ENCODE results near the gene PRKG1.

DNA sequence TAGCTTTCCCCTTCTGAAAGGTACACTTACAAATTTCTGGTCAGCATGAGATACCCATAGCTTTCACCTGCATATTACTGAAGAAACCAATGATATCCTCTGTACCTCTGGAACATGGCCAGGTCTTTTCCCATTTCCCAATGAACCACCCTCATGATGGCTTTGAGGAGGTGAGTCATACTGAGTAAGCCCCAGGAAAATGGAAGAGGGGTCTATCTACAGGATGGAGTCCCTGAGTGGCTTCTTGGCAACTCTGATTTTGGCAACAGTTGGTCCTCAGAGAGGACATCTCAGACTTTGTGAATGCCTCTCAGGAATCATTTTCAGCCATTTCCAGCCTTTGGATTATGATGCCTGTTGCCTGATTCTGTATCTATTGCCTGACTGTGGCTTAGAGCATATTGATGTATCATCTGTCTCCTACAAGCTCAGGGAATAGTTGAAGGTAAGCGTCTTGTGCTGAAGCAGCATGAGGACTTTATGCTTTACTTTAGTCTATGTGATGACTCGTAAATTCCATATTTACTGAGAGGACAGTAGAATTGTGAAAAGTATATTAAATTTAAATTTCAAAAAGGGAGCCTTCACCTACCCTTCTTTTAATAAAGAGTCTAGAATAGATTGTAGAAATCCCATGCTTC lies 1155.1 kb downstream of the PRKG1 start:
- TF ChIP-seq FOXA2 (IDR thresholded peaks at IDR 0.05) = no peak
- TF ChIP-seq, protein P1, sequence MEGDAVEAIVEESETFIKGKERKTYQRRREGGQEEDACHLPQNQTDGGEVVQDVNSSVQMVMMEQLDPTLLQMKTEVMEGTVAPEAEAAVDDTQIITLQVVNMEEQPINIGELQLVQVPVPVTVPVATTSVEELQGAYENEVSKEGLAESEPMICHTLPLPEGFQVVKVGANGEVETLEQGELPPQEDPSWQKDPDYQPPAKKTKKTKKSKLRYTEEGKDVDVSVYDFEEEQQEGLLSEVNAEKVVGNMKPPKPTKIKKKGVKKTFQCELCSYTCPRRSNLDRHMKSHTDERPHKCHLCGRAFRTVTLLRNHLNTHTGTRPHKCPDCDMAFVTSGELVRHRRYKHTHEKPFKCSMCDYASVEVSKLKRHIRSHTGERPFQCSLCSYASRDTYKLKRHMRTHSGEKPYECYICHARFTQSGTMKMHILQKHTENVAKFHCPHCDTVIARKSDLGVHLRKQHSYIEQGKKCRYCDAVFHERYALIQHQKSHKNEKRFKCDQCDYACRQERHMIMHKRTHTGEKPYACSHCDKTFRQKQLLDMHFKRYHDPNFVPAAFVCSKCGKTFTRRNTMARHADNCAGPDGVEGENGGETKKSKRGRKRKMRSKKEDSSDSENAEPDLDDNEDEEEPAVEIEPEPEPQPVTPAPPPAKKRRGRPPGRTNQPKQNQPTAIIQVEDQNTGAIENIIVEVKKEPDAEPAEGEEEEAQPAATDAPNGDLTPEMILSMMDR (IDR thresholded peaks at IDR 0.05; ENCODE audit: low read depth, low read length, missing input control) = no peak
- TF ChIP-seq TAF1 (conservative IDR thresholded peaks at IDR 0.05) = no peak
- no peak for TF ChIP-seq EGR1 (IDR thresholded peaks at IDR 0.05; ENCODE audit: low read depth in 2 of 2)
- TF ChIP-seq JUND (IDR thresholded peaks at IDR 0.05) = no peak
- TF ChIP-seq, protein P2, sequence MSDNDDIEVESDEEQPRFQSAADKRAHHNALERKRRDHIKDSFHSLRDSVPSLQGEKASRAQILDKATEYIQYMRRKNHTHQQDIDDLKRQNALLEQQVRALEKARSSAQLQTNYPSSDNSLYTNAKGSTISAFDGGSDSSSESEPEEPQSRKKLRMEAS (IDR thresholded peaks at IDR 0.05) = no peak
- no peak for TF ChIP-seq FOXA1 (IDR thresholded peaks at IDR 0.05)
- TF ChIP-seq RXRA (IDR thresholded peaks at IDR 0.05) = no peak
- no peak for TF ChIP-seq YY1 (IDR thresholded peaks at IDR 0.05)
- TF ChIP-seq ZBTB33 (IDR thresholded peaks at IDR 0.05) = no peak
- TF ChIP-seq GABPA (IDR thresholded peaks at IDR 0.05 in 1 of 2, conservative IDR thresholded peaks at IDR 0.05 in 1 of 2) = no peak
- TF ChIP-seq SP1 (IDR thresholded peaks at IDR 0.05) = no peak
